HG02759 (cell line): ENCODE data around the gene AKAP6.
"Not testable (repeated sequence)": the region's sequence is repeated elsewhere in the genome, so short reads cannot be mapped to it uniquely, and the experiment has no call there.

ENCODE experiments used
- ATAC-seq: cut with Tn5 transposase; IDR thresholded peaks from one replicate; pipeline ENCODE4 v1.9.1; 2021; ENCODE audit warnings: mild to moderate bottlenecking, moderate library complexity; ENCODE audit not compliant: unreplicated experiment

AKAP6 gene

GRCh38 chr14:32367516-32367915, 38.4 kb downstream of the AKAP6 start:
- no peak for ATAC-seq

DNA sequence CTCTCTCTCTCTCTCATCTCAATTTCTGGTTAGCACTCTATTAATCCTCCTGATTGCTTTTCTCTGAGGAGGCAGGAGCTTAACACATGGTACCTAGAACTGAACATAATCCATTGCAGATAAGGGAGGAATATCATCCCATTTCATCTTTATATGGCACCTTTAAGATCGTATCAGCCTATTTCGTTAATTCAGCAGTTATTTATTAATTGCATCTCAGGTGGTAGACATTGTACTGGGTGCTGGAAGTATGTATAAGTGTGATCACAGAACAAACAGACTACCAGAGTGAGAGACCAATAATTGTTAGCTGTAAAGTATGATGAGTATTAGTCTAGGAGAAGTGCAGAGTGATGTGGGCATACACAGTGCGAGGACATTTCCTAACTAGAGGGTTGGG, 39.0 kb downstream of the AKAP6 start:
- no peak for ATAC-seq

DNA sequence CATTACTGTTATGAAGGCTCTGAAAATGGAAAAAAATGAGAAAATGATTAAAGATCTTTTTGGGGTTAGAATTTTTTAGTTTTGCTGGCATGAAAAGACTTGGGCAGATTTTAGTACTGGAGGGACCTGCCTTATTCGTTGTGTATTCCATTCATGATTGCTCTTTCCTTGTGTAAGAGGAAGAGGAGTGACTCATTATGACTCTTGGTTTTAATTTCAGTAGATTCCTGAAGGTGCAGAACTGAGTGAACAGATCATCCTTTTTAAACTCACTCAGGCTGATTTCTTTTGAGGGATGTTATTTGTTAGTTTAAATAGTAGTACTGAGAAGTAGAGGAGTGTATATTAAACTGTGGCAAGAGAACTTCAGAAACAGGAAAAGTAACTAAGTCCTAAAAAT, 41.6 kb downstream of the AKAP6 start:
- ATAC-seq: no peak

GRCh38 chr14:32372154-32372553, 43.1 kb downstream of the AKAP6 start:
- no peak for ATAC-seq

DNA sequence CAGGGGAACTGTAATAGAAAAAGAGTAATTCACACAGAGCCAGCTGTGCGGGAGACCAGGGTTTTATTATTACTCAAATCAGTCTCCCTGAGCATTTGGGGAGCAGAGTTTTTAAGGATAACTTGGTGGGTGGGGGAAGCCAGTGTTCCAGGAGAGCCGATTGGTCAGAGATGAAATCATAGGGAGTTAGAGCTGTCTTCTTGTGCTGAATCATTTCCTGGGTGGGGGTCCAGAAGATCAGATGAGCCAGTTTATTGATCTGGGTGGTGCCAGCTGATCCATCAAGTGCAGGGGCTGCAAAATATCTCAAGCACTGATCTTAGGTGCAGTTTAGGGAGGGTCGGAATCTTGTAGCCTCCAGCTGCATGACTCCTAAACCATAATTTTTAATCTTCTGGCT, 44.1 kb downstream of the AKAP6 start:
- not testable (repeated sequence) for ATAC-seq

DNA sequence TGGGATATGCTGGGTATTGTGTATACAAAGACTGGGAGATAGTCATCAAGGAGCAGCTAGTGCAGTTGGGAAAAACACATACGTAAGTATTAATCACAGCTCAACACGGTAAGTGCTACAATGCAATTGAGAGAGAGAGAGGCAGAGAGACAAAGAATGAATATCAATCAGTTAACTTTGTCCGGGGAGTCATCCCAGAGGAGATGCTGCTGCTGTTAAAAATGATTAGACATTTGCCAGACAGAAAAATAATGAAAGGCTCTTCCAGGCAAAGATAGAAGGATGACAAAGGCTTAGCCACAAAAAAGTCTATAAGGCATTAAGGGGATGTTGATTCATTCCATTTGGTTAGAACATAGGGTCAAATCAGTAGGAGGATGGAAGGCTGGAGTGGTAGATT, 45.1 kb downstream of the AKAP6 start:
- ATAC-seq: no peak

GRCh38 chr14:32375663-32376062, 46.6 kb downstream of the AKAP6 start:
- no peak for ATAC-seq

GRCh38 chr14:32377046-32377646, 48.0 kb downstream of the AKAP6 start:
- no peak for ATAC-seq

DNA sequence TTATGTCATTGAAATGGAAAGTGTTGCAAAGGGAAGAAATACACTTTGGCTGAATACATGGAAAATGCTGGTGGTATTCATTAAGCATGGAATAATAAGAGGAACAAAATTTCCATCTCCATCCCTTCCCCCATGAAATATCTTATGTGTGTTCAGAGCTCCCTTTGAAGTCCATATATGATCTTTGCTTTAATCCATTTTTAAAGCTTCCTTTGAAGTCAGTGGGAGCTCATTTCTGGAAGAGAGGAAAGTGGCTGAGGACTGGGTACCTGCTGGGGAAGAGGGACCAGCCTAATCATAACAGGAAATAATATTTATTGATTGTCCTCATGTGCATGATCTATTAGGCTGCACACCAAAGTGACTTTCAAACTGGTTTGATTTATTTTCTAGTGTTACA, 49.2 kb downstream of the AKAP6 start:
- ATAC-seq: no peak

DNA sequence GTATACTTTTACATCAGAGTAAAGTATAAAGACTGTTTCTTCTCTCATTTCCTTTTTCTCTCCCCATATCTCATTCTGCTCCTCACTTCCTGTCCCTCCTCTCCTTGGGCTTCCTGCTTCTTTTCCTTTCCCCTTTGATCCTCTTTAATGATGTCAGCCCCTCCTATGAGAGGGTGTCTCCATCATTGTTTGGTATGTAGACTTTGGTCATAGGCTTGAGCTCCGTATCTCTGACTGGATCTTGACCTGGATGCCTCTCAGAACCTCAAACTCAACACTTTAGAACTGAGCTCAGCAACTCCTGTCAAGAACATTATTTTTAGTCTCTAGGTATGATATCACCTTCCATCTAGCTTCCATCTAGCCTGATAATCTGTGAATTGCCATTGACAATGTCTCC, 50.3 kb downstream of the AKAP6 start:
- no peak for ATAC-seq

- ATAC-seq: no peak
Observed at GRCh38 chr14:32381869-32382268, 52.8 kb downstream of the AKAP6 start.

GRCh38 chr14:32382704-32383103, 53.6 kb downstream of the AKAP6 start:
- ATAC-seq: no peak

GRCh38 chr14:32383364-32384009, 54.4 kb downstream of the AKAP6 start:
- ATAC-seq: no peak

- no peak for ATAC-seq
Observed at GRCh38 chr14:32384464-32384863, 55.4 kb downstream of the AKAP6 start.

DNA sequence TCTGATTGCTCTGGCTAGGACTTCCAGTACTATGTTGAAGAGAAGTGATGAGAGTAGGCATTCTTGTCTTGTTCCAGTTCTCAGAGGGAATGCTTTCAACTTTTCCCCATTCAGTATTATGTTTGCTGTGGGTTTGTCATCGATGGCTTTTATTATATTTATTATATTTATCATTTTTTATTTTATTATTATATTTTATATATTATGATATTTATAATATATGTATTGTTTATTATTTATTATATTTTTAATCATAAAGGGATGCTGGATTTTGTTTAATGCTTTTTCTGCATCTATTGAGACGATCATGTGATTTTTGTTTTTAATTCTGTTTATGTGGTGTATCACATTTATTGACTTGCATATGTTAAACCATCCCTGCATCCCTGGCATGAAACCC, 58.2 kb downstream of the AKAP6 start:
- ATAC-seq: not testable (repeated sequence)

DNA sequence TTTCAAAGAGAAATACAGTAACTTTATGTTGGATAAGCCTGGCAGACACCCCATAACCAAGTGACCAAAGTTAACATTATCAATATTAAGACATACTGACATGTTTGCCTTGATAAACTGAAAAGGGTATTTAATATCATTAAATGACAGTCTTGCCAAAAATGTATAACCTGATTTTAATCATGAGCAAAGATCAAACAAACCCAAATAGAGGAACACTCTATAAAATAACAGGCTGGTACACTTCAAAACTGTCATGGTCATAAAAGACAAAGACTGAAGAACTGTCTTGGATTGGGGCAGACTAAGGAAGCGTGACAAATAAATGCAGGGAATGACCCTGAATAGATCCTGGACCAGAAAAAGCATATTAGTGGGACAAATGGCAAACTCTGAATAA, 64.0 kb downstream of the AKAP6 start:
- no peak for ATAC-seq

DNA sequence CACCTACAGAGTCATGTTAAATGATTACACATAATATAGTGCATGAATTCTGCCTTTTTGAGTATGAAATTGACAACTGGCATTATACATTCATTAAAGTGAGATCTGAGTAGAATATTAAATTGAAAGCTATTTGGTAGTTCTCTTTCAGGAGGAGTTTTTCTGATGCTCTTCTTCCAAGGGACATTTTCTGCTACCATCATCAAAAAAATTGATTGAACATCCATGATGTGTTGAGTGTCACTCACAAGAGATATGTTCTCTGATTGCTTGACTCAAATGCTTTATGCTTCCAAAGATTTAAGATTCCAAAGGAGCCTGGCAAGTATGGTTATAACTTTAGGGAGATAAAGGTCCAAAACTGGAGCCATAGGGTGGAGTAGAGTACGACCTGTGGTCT, 64.9 kb downstream of the AKAP6 start:
- ATAC-seq: no peak

DNA sequence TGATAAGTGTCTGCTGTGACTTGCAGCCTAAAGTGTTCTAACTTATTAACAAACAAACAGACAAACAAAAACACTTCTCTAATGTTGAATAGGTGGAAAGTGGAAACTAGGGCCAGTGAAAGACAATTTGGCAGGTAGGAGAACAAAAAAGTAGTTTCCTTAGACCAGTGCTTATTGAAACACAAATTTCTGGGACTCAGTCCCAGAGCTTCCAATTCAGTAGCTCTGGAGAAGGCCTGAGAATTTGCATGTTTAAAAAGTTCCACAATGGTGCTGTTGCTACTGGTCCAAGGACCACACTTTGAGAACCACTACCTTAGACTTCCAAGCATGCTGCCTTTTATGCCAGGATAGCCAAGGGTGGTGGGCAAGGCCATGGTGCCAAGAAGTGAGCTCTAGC, 67.8 kb downstream of the AKAP6 start:
- no peak for ATAC-seq

DNA sequence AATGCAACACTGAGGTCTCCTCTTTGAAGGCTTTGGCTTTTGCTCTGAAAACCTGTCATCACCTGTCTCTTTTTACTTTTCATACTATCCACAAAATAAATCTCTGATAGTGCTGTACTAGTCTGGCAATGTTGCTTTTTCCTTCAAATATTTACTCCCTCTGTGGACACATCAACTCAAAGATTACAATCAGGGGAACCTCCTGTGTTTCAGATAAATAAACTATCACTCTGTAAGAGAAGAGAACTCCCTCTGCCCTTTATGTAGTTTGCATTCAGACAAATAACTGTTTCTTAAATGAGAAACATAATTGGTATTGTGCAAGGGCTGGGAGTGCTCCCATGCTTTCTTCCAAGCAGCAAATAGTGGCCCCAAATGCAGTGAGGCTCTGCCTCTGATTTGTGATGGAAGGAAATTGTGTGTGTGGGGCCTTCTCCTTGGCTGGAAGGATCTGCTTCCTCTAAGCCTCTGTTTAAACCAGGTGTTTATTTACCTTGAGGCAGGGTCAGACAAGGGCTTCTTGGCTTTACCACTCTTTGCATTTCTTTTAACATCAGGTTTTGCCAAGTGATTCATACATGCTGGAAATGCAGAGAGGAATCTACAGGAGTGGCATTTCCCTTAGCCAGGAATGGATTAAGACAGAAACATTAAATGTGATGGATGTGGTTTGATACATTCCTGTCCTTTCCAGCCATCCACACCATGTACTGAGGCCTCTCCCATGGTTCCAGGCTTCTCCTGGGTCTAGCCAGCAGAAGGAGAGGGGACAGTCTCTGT, 69.0 kb downstream of the AKAP6 start:
- no peak for ATAC-seq

DNA sequence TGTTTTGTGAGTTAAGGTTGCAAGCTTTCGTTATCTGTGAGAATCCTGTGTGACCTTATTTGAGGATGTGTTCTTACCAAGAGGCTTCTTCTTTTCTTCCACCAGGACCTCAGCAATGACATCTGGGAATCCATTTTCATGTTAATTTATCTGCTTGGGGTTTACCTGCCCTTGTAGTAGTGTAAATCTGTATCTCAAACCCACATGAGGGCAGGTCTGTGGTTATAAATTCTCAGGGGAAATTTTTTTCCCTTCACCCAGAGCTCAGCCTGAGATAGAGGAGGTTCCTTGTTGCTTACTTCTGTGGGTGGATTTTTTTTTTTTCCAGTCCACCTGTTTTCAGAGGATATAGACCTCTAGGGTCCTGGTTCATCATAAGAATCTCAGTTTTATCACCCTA, 70.8 kb downstream of the AKAP6 start:
- no peak for ATAC-seq

DNA sequence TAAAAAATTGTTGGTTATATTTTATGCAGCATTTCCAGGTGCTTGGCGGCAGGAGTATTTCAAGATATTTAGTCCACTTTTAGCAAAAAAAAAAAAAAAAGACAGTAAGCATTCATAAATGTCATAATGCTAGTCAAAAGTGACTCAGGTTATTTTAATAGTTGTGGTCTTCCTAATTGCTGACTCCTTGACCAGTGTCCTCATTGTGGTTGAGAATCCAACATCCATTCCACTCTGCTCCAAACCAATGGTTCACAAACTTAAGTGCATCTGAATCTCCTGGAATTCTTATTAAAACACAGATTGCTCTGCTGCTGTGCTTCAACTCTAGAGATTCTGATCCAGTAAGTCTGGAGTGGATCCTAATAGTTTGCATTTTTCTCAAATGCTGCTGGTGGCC, 71.4 kb downstream of the AKAP6 start:
- no peak for ATAC-seq

GRCh38 chr14:32403021-32403420, 73.9 kb downstream of the AKAP6 start:
- no peak for ATAC-seq
